GM12878 (cell line): ENCODE data around the gene NSFL1C. TPM values are rescaled to one million over a fixed set of nuclear protein-coding genes. Genes with fewer than 3 reads are reported as not detected.

ENCODE experiments used
- ATAC-seq: fragments of 200-7000 bp; cut with Tn5 transposase; 3 replicates; pipeline ENCODE4 v1.9.1; 2020; ENCODE audit warnings: mild to moderate bottlenecking, moderate library complexity
- BruUV-seq: library from RNA; stranded (reverse); fragments of 400-500 nt; replicated peaks from 2 replicates; lab custom pipeline; 2021; lab: Mats Ljungman, UMichigan
- CTCF ChIA-PET: fragments of 300-600 bp; sonication (Branson Sonifier 250); formaldehyde crosslinking; extraction: SDS; loops from one replicate; lab custom pipeline; 2021; ENCODE audit warnings: inconsistent platforms; lab: Yijun Ruan, JAX
- POLR2A ChIA-PET: fragments of 350-600 bp; formaldehyde crosslinking; extraction: SDS; loops from one replicate; lab custom pipeline; 2021; ENCODE audit warnings: inconsistent platforms; lab: Charles Lee
- RAD21 ChIA-PET: fragments of 300-600 bp; sonication (Branson Sonifier 250); formaldehyde crosslinking; loops from one replicate; lab custom pipeline; 2023; ENCODE audit warnings: antibody characterized with exemption; ENCODE audit not compliant: unreplicated experiment; lab: Charles Lee
- SMC1A ChIA-PET: fragments of 300-600 bp; sonication (Branson Sonifier 250); formaldehyde crosslinking; loops from one replicate; lab custom pipeline; 2023; ENCODE audit not compliant: unreplicated experiment, uncharacterized antibody; lab: Charles Lee
- DNase-seq: peaks from one replicate; pipeline ENCODE4 v3.0.0-alpha.2; 2011; ENCODE audit warnings: low read depth, low spot score
- FAIRE-seq: peaks from 3 replicates; lab custom pipeline; 2011; peaks lifted over from hg19 to GRCh38; lab: Jason Lieb, UNC
- H2AFZ ChIP-seq: 2 replicates; pipeline ENCODE4 v1.6.0; 2011; ENCODE audit warnings: low read depth, low read length, control low read depth; ENCODE audit not compliant: control insufficient read depth
- H3K27ac ChIP-seq: 2 replicates; pipeline ENCODE4 v1.5.1; 2011; ENCODE audit warnings: control low read depth; ENCODE audit not compliant: control insufficient read depth, insufficient read depth
- H3K27me3 ChIP-seq, 2 experiments: replicated peaks in 1 of 2; 2 replicates each; pipeline versions ENCODE4 v1.6.0 to v1.6.1; 2011; ENCODE audit warnings: low read length in 1 of 2; ENCODE audit not compliant: control insufficient read depth in 2 of 2, insufficient read depth in 2 of 2
- H3K36me3 ChIP-seq, 2 experiments: 2 replicates each; pipeline ENCODE4 v1.5.1; 2011; ENCODE audit warnings: low read length in 1 of 2; ENCODE audit not compliant: control insufficient read depth in 2 of 2, insufficient read depth in 2 of 2
- H3K4me1 ChIP-seq: 2 replicates; pipeline ENCODE4 v1.6.1; 2011; ENCODE audit warnings: mild to moderate bottlenecking, low read length, moderate library complexity, mixed read lengths; ENCODE audit not compliant: control insufficient read depth, insufficient read depth
- H3K4me2 ChIP-seq: 2 replicates; pipeline ENCODE4 v1.6.0; 2011; ENCODE audit warnings: control low read depth; ENCODE audit not compliant: control insufficient read depth, insufficient read depth
- H3K4me3 ChIP-seq: fragments of 200-600 bp; sonication (generic); 2 replicates; pipeline ENCODE4 v1.5.1; 2016
- H3K79me2 ChIP-seq: 2 replicates; pipeline ENCODE4 v1.6.0; 2011; ENCODE audit warnings: low read length; ENCODE audit not compliant: control insufficient read depth, insufficient read depth
- H3K9ac ChIP-seq: 2 replicates; pipeline ENCODE4 v1.8.0; 2011; ENCODE audit warnings: low read length, control low read depth, mixed read lengths; ENCODE audit not compliant: control insufficient read depth, insufficient read depth
- H3K9me3 ChIP-seq: replicated peaks from 3 replicates; pipeline ENCODE4 v1.5.1; 2011; ENCODE audit warnings: mild to moderate bottlenecking, low read length; ENCODE audit not compliant: control insufficient read depth, insufficient read depth
- H4K20me1 ChIP-seq: 2 replicates; pipeline ENCODE4 v1.6.0; 2011; ENCODE audit not compliant: control insufficient read depth, insufficient read depth
- ASH2L ChIP-seq: fragments of 300-600, 200-600 bp; sonication (generic); IDR thresholded peaks from 2 replicates; pipeline ENCODE4 v1.6.1; 2017; ENCODE audit warnings: low read depth, mild to moderate bottlenecking, borderline replicate concordance
- EED ChIP-seq: sonication (generic); IDR thresholded peaks from 2 replicates; pipeline ENCODE4 v1.6.1; 2016; ENCODE audit warnings: antibody characterized with exemption, low read depth
- NR2C2 ChIP-seq: IDR thresholded peaks from 2 replicates; pipeline ENCODE4 v1.6.1; 2011; ENCODE audit warnings: borderline replicate concordance, low read depth; ENCODE audit not compliant: control insufficient read depth, insufficient read length
- POU2F2 ChIP-seq: IDR thresholded peaks from 3 replicates; pipeline ENCODE4 v1.6.1; 2011; ENCODE audit warnings: low read depth, mild to moderate bottlenecking, low read length, borderline replicate concordance
- WGBS: methylation state at CpG from one replicate; pipeline ENCODE4 v1.1.6; 2016; ENCODE audit warnings: low lambda C conversion rate; ENCODE audit not compliant: insufficient replicate concordance, insufficient coverage; ENCODE audit errors: missing lambda C conversion rate; 5-methylcytosine and 5-hydroxymethylcytosine counted together
- in situ Hi-C: fragments of 300-500 bp; cut with MboI; formaldehyde crosslinking; loops from 9 replicates; pipeline ENCODE4 v1.14.3; 2018; ENCODE audit warnings: mixed read lengths
- intact Hi-C: fragments of 100-400 bp; cut with micrococcal nuclease; formaldehyde crosslinking; loops from one replicate; pipeline ENCODE4 v1.14.2; 2022; ENCODE audit not compliant: unreplicated experiment
- polyA plus RNA-seq, 11 experiments: library from polyadenylated mRNA; depleted of rRNA in 4 of 11; unstranded in 6 of 11; stranded (reverse) in 5 of 11; fragments of >200 nt; fragmentation: Nextera tagmentation in 4 of 11; fragmentation: Illumina TruSeq in 1 of 11; extraction: Ambion mirVana in 4 of 11; extraction: Trizol in 1 of 11; gene quantifications; 1 replicate in 1 of 11; 2 replicates in 10 of 11; pipeline versions ENCODE4 v1.2.1 to v1.2.3, GENCODE V29; 2011 to 2016; ENCODE audit warnings: inconsistent platforms in 2 of 11, missing spikeins in 2 of 11, low read depth in 1 of 11
- total RNA-seq, 4 experiments: library from RNA; depleted of rRNA in 3 of 4; stranded (reverse); fragments of >200 nt in 3 of 4; fragmentation: Illumina TruSeq in 1 of 4; extraction: Trizol in 1 of 4; gene quantifications; 2 replicates each; pipeline versions ENCODE4 v1.2.1 to v1.2.3, GENCODE V29; 2013 to 2021

NSFL1C gene
- total and polyA plus RNA-seq, 10 of the 15 experiments (the other 5 are each of a cell fraction or from before 2014, with no cell fraction given) = 21.5 to 100 (median 38.1) TPM

DNA sequence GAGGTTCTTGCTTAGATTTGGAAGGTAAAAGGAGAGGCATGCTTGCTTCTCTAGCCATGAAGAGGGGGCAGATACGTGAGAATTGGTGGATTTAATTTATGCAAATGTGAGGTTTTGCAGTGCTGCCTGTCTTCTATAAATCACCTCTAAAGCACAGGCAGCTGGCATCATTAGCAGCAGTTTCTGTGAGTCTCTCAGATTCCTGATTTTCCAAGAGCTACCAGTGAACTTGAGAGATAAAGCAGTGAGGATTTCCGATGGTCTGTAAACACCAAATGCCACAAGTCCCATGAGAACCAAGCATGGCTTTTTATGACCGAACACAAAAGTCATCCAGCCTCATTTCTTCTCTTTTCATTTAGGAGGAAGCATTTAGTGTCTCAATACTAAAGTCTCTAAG, 27.8 kb upstream of the NSFL1C start:
- Histone ChIP-seq H2AFZ (no peak overlapping the region), H4K20me1 (no peaks in the 10 kb centered on the region), H3K79me2 (no peaks in the 10 kb centered on the region), H3K9ac (no peak overlapping the region), H3K9me3 (no peaks in the 10 kb centered on the region; the same call in 2 of the 3 replicates), H3K36me3 (no peaks in the 10 kb centered on the region), H3K27me3 (peaks cover 0 to under 1% of the 10 kb centered on the region in 2 experiments; a peak in 2 of 4 replicates), H3K4me2 (no peak overlapping the region), H3K4me1 (no peaks in the 10 kb centered on the region; the same call in 1 of the 2 replicates), H3K27ac (no peak overlapping the region), H3K4me3 (no peak overlapping the region)
- whole genome bisulfite sequencing = 0% methylated on average over 3 of the region's 3 CpGs
- in situ Hi-C loops (no loop called here), intact Hi-C loops (no loop called here)
- CTCF ChIA-PET = interaction anchor here (1.4 kb wide), 2 partner anchors 9 kb away, joined by 7 to 10 read pairs; no protein-coding TSS in a partner anchor
- no peak for FAIRE-seq
- SMC1A ChIA-PET = interaction anchor here (1.8 kb wide), 1 partner anchor 9 kb away, joined by 11 read pairs; no protein-coding TSS in a partner anchor
- ATAC-seq = no peak
- RAD21 ChIA-PET = no interaction called here
- POLR2A ChIA-PET = no interaction called here
- BruUV-seq = no TSS peak
- TF ChIP-seq NR2C2 (no peak), POU2F2 (peak; percentile 67; the same call in 1 of the 3 replicates)
- DNase-seq = no peak

DNA sequence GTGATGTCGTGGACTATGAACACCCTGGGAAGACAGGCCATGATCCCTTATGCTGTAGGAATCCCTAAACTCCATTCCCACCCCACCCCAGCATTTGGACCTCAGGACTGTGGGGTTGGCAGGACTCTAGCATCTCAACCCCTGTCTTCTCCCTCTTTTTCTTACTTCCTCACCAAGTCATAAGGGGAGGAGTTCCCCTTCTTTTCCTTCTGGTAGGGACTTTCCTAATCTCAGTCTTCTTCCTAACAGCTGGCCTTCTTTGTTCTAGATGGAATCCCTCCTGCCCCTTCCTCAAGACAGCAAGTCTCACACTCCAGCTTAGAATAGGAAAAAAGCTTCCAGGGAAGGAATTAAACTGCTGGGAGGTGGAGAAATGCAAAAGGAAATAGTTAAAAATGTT, 26.9 kb upstream of the NSFL1C start:
- CTCF ChIA-PET = interaction anchor here (1.1 to 1.4 kb wide), 2 partner anchors 9 to 284 kb away, joined by 3 to 7 read pairs; no protein-coding TSS in a partner anchor
- no peak overlapping the region for H3K27ac ChIP-seq
- no peak for TF ChIP-seq ASH2L
- TF ChIP-seq EED = 0 out of 2 replicates have a peak, but pooled peaks have one; percentile 20
- H3K27me3 ChIP-seq = peaks cover 0 to 2% of the 10 kb centered on the region in 2 experiments; a peak in 2 of 4 replicates
- 0 out of 2 replicates have a peak overlapping the region, but pooled peaks have one; percentile 9 for H3K4me2 ChIP-seq
- 23% methylated on average over 1 of the region's 1 CpG for WGBS
- H3K4me1 ChIP-seq = no peaks in the 10 kb centered on the region; the same call in 1 of the 2 replicates
- no peak overlapping the region for H2AFZ ChIP-seq
- SMC1A ChIA-PET = interaction anchor here (0.6 to 1.8 kb wide), 3 partner anchors 9 to 615 kb away, joined by 3 to 11 read pairs (median 3); no protein-coding TSS in a partner anchor
- FAIRE-seq (no peak), DNase-seq (no peak), ATAC-seq (no peak)
- no peaks in the 10 kb centered on the region for H3K79me2 ChIP-seq
- POLR2A ChIA-PET = no interaction called here
- in situ Hi-C loops (no loop called here), intact Hi-C loops (no loop called here)
- no peaks in the 10 kb centered on the region for H4K20me1 ChIP-seq
- H3K9me3 ChIP-seq = no peaks in the 10 kb centered on the region; the same call in 2 of the 3 replicates
- H3K9ac ChIP-seq = no peak overlapping the region
- no peaks in the 10 kb centered on the region for H3K36me3 ChIP-seq
- RAD21 ChIA-PET = interaction anchor here (1.5 kb wide), 1 partner anchor 26 kb away, joined by 4 read pairs; no protein-coding TSS in a partner anchor
- H3K4me3 ChIP-seq = no peak overlapping the region
- BruUV-seq = no TSS peak
